ENCODE data around the gene TANGO6.
"Not testable (repeated sequence)": the region's sequence is repeated elsewhere in the genome, so short reads cannot be mapped to it uniquely, and the experiment has no call there.

- TF ChIP-seq RFX5 (IDR thresholded peaks at IDR 0.05; ENCODE audit: low read depth, low read length); BCLAF1 (IDR thresholded peaks at IDR 0.05); ATF3 (IDR thresholded peaks at IDR 0.05; ENCODE audit: borderline replicate concordance, extremely low read depth, low read depth, low read length); ATF2 (IDR thresholded peaks at IDR 0.05; ENCODE audit: low read length); GATAD2B (conservative IDR thresholded peaks at IDR 0.05; ENCODE audit: low read depth); RCOR1 (conservative IDR thresholded peaks at IDR 0.05; ENCODE audit: low read depth, low read length); EP300 (IDR thresholded peaks at IDR 0.05; ENCODE audit: borderline replicate concordance in 1 of 2, control insufficient read depth in 1 of 2, low read depth in 2 of 2, low read length in 2 of 2): not testable (repeated sequence)
These were observed 281.1 kb downstream of the TANGO6 start for GRCh38 chr16:69124406-69124805.
